ENCODE measurements around the gene SERPINB1.
A peak's percentile ranks its signal among the peaks of the same experiment; 100 is the strongest.
"Not testable (repeated sequence)": the region's sequence is repeated elsewhere in the genome, so short reads cannot be mapped to it uniquely, and the experiment has no call there.

Gene SERPINB1

DNA sequence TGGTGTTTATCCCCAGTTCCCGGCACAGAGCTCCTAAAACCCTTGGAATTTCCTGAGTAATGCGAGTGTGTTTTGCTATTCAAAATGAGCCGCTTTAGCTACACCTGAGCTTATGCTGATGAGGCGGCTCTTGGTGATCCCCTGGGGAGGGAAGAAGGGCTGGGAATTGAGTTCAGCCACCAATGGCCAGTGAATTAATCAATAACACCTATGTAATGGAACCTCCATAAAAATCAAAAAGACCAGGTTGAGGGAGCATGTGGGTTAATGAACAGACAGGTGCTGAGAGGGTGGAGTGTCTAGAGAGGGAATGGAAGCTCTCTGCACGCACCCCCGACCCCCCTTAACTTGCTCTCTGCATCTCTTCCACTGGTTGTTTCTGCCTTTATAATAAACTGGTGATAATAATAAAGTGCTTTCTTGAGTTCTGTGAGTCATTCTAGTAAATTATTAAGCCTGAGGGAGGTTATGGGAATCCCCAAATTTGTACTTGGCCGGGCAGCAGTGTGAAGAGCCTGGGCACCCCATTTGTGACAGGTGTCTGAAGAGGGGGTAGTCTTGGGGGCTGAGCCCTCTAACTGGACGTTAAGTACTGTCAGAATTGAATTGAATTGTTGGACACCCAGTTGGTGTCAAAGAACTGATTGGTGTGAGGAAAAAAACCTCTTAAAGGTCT lies 24.6 kb upstream of the SERPINB1 start:
- DNase-seq (ENCODE audit: low read depth in 2 of 2) = no peak

GRCh38 chr6:2865694-2866151 lies 24.1 kb upstream of the SERPINB1 start:
- DNase-seq (ENCODE audit: low read depth in 2 of 2) = no peak

- no peak for DNase-seq (ENCODE audit: low read depth in 2 of 2)
These were observed 23.6 kb upstream of the SERPINB1 start for GRCh38 chr6:2865270-2865669.

DNA sequence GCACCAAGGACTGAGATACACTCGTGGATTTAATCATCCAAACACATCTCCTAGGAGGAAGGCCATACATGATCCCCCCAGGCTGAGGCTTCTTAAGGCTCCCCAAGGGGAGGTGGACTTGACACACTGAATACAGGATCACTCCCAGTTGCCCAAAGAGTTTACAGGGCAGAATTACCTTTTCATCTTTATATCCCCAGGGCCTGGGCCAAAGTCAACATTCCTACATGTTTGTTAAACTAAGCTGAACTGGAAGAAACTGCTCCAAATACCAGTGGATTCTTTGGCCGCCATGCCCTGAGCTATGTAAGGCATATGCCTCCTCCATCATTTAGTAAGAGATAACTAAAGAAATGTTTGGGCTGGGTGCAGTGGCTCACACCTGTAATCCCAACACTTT lies 22.2 kb upstream of the SERPINB1 start:
- no peak for DNase-seq (ENCODE audit: low read depth in 2 of 2)

GRCh38 chr6:2862712-2863181 lies 21.1 kb upstream of the SERPINB1 start:
- no peak for DNase-seq (ENCODE audit: low read depth in 2 of 2)

GRCh38 chr6:2861822-2862164 lies 20.1 kb upstream of the SERPINB1 start:
- no peak for DNase-seq (ENCODE audit: low read depth in 2 of 2)

DNA sequence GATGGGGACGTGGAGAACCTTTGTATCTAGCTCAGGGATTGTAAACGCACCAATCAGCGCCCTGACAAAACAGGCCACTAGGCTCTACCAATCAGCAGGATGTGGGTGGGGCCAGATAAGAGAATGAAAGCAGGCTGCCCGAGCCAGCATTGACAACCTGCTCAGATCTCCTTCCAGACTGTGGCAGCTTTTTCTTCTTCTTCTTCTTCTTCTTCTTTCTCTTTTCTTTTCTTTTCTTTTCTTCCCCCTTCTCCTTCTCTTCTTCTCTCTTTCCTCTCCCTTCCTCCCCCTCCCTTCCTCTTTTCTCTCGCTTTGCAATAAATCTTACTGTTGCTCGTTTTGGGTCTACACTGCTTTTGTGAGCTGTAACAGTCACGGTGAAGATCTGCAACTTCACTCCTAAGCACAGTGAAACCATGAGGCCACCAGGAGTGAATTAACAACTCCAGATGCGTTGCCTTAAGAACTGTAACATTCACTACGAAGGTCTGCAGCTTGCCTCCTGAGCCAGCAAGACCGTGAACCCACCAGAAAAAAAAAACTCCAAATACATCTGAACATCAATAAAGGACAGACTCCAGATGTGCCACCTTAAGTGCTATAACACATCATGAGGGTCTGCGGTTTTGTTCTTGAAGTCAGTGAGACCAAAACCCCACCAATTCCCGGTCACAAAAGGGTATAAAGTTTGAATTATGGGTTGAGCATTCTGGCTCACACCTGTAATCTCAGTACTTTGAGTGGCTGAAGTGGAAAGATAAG lies 19.6 kb upstream of the SERPINB1 start:
- no peak for DNase-seq (ENCODE audit: low read depth in 2 of 2)

DNA sequence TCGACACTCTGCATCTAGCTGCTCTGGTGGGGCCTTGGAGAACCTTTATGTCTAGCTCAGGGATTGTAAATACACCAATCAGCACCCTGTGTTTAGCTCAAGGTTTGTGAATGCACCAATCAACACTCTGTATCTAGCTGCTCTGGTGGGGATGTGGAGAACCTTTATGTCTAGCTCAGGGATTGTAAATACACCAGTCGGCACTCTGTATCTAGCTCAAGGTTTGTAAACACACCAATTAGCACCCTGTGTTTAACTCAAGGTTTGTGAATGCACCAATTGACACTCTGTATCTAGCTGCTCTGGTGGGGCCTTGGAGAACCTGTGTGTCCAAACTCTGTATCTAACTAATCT lies 19.0 kb upstream of the SERPINB1 start:
- not testable (repeated sequence) for DNase-seq (ENCODE audit: low read depth in 2 of 2)

- DNase-seq (ENCODE audit: low read depth in 2 of 2) = not testable (repeated sequence)
These were observed 18.4 kb upstream of the SERPINB1 start for GRCh38 chr6:2859798-2860705.

- DNase-seq (ENCODE audit: low read depth in 2 of 2) = no peak
These were observed 17.6 kb upstream of the SERPINB1 start for GRCh38 chr6:2859185-2859700.

GRCh38 chr6:2857580-2858337 lies 16.1 kb upstream of the SERPINB1 start:
- peak; percentile 42 to 44 for DNase-seq (ENCODE audit: low read depth in 2 of 2)

DNA sequence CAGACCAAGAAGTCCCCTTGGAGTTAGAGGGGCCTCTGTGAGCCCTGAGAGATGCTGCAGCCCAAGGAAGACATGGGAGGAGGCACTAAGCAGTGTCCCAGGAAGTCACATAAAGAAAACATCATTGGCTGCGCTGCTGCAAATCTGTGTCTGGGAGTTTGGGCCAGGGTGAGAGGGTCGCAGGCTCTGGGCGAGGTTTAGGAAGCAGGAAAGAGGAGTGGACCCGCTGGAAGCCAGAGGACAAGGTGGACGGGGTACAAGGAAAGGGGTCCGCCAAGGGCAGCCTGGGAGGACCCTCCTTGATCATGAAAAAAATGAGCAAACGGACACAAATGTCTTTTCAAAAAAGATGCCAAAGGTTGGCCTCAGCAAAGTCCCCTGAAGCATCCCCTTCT lies 15.5 kb upstream of the SERPINB1 start:
- no peak for DNase-seq (ENCODE audit: low read depth in 2 of 2)

GRCh38 chr6:2855061-2855519 lies 13.4 kb upstream of the SERPINB1 start:
- DNase-seq (ENCODE audit: low read depth in 2 of 2) = no peak

- DNase-seq (ENCODE audit: low read depth in 2 of 2) = no peak
These were observed 12.8 kb upstream of the SERPINB1 start for GRCh38 chr6:2854396-2854982.

DNA sequence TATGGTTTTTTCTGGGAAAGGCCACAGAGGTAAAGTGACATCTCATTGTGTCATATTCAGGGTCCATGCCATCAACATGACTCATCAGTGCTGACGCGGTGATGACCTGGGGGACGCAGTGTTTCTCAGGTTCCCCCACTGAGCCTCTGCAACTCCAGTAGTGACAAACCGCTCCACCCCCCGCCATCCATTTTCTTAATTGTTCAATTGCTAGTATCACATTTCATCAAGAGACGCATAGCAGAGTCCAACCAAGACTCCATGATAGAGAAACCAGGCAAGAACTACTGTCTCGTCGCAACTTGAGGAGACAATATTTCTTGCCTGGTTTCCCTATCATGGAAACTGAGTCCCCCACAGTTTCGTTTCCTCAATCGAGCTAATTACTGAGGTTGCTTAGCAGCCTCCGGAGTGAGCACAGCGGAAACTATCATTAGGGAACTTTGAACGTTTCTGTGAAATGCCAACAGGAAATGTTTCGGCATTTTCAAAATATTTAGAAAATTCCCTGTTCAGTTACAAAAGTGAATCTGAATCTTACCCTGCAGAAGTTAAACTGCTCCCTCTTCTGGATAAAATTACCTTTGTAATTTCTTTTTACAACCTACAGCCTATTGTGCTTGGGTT lies 12.2 kb upstream of the SERPINB1 start:
- DNase-seq (ENCODE audit: low read depth in 2 of 2) = peak; percentile 54 to 60

DNA sequence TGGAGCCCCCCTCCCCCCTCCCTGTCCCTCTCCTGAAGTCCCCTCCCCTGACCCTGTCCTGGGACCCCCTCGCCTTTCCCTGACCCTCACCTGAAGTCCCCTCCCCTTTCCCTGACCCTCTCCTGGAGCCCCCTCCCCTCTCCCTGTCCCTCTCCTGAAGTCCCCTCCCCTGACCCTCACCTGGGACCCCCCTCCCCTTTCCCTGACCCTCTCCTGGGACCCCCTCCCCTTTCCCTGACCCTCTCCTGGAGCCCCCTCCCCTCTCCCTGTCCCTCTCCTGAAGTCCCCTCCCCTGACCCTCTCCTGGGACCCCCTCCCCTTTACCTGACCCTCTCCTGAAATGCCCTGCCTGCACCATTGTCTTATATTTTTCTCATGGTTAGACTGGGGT lies 11.7 kb upstream of the SERPINB1 start:
- DNase-seq (ENCODE audit: low read depth in 2 of 2) = not testable (repeated sequence)

DNA sequence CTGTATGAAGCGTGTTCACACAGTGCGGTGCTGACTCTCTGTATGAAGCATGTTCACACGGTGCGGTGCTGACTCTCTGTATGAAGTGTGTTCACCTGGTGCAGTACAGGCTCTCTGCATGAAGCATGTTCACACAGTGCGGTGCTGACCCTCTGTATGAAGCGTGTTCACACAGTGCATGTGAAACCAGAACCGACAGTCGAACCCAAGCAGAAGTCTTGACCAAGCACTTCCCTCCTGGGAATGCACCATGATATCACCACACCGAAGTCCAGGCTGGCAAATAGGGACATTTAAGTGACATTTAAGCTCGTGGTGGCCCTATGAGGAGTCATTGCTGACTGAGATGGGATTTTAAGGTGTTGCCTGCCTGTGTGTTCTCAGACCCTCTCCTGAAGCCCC lies 11.3 kb upstream of the SERPINB1 start:
- no peak for DNase-seq (ENCODE audit: low read depth in 2 of 2)

- no peak for DNase-seq (ENCODE audit: low read depth in 2 of 2)
These were observed 10.8 kb upstream of the SERPINB1 start for GRCh38 chr6:2852514-2852855.

GRCh38 chr6:2851727-2852513 lies 10.3 kb upstream of the SERPINB1 start:
- DNase-seq (ENCODE audit: low read depth in 2 of 2) = no peak
